CD4-positive, alpha-beta T cell (primary cell): ENCODE measurements around the gene ZBTB39. TPM values are rescaled to one million over a fixed set of nuclear protein-coding genes. Genes with fewer than 3 reads are reported as not detected.
"Not testable (repeated sequence)": the region's sequence is repeated elsewhere in the genome, so short reads cannot be mapped to it uniquely, and the experiment has no call there.

Source experiments
- ATAC-seq: fragments of 200-7000 bp; cut with Tn5 transposase; one replicate; pipeline ENCODE4 v1.10.0; 2022; ENCODE audit warnings: mild to moderate bottlenecking; ENCODE audit not compliant: poor library complexity
- CTCF ChIA-PET: fragments of 350-600 bp; sonication (Branson Sonifier 250); formaldehyde crosslinking; loops from one replicate; lab custom pipeline; 2021; ENCODE audit warnings: antibody characterized with exemption, inconsistent platforms; lab: Charles Lee
- POLR2A ChIA-PET: fragments of 350-600 bp; sonication (Branson Sonifier 250); formaldehyde crosslinking; loops from one replicate; lab custom pipeline; 2021; ENCODE audit warnings: antibody characterized with exemption, inconsistent platforms; lab: Charles Lee
- DNase-seq, 14 experiments: peaks; one replicate each; pipeline ENCODE4 v3.0.0-alpha.2; 2013 to 2020; ENCODE audit warnings: mixed read lengths in 2 of 14
- H3K27ac ChIP-seq, 2 donors: one replicate each; pipeline versions ENCODE4 v1.5.1 to v1.7.0; 2013; ENCODE audit warnings: low read length in 2 of 2, low read depth in 1 of 2, mild to moderate bottlenecking in 1 of 2
- H3K27me3 ChIP-seq, 2 experiments: 1 replicate in 1 of 2; 2 replicates in 1 of 2; pipeline versions ENCODE4 v1.6.1 to v1.7.0; 2013; ENCODE audit warnings: low read length in 2 of 2, control low read depth in 1 of 2, mild to moderate bottlenecking in 1 of 2, moderate library complexity in 1 of 2; ENCODE audit not compliant: insufficient read depth in 2 of 2, control insufficient read depth in 1 of 2
- H3K36me3 ChIP-seq: one replicate; pipeline ENCODE4 v1.6.1; 2013; ENCODE audit warnings: low read length, control low read depth; ENCODE audit not compliant: insufficient read depth
- H3K4me1 ChIP-seq: one replicate; pipeline ENCODE4 v1.6.1; 2013; ENCODE audit warnings: low read length, control low read depth; ENCODE audit not compliant: insufficient read depth
- H3K4me3 ChIP-seq: one replicate; pipeline ENCODE4 v1.5.1; 2013; ENCODE audit warnings: mild to moderate bottlenecking, low read length, moderate library complexity
- H3K9me3 ChIP-seq, 2 experiments: 1 replicate in 1 of 2; 2 replicates in 1 of 2; pipeline versions ENCODE4 v1.6.1 to v1.7.0; 2013; ENCODE audit warnings: low read length in 2 of 2, mild to moderate bottlenecking in 2 of 2, control low read depth in 1 of 2, moderate library complexity in 1 of 2; ENCODE audit not compliant: control insufficient read depth in 1 of 2, insufficient read depth in 1 of 2
- H3K27ac Mint-ChIP-seq: one replicate; pipeline ENCODE4 v1.8.0; 2020; ENCODE audit warnings: mixed read lengths
- H3K27me3 Mint-ChIP-seq: one replicate; pipeline ENCODE4 v1.8.0; 2021; ENCODE audit warnings: mixed read lengths
- H3K36me3 Mint-ChIP-seq: one replicate; pipeline ENCODE4 v1.8.0; 2021; ENCODE audit warnings: low read depth, mixed read lengths
- H3K4me1 Mint-ChIP-seq: one replicate; pipeline ENCODE4 v1.8.0; 2021; ENCODE audit warnings: low read depth, mixed read lengths
- H3K4me3 Mint-ChIP-seq: one replicate; pipeline ENCODE4 v1.8.0; 2020; ENCODE audit warnings: mild to moderate bottlenecking, mixed read lengths
- H3K9me3 Mint-ChIP-seq: one replicate; pipeline ENCODE4 v1.8.0; 2020; ENCODE audit warnings: mixed read lengths
- CTCF ChIP-seq: fragments of 200-600 bp; IDR thresholded peaks from one replicate; pipeline ENCODE4 v1.8.0; 2022; ENCODE audit warnings: antibody characterized with exemption, mild to moderate bottlenecking
- intact Hi-C, 2 experiments: fragments of 100-400 bp; cut with DNase I in 1 of 2; cut with micrococcal nuclease in 1 of 2; formaldehyde crosslinking; loops; one replicate each; pipeline versions ENCODE4 v1.15.1 to v1.9.0; 2023 to 2025; cut with DNase I, micrococcal nuclease
- polyA plus RNA-seq, 2 donors: library from polyadenylated mRNA; unstranded; fragments of 120-200 nt; gene quantifications; one replicate each; pipeline ENCODE4 v1.2.1, GENCODE V29; 2013
- total RNA-seq, 174 experiments: library from RNA in 2 of 174; stranded (reverse) in 2 of 174; gene quantifications; one replicate each; pipeline ENCODE4 v1.2.3 and lab custom pipeline; 2021 to 2026

Gene ZBTB39
- total RNA-seq (1 to 10 TPM; 6.9 to 8.0 TPM), total RNA-seq (lab: John Stamatoyannopoulos, UW) (13.9 to 52.5 (median 31.9) reads per million in 172 experiments)
- polyA plus RNA-seq (2013, experiment 1 of 2), result 5.9 TPM
- 5.7 TPM for polyA plus RNA-seq (2013, experiment 2 of 2)

- H3K4me1 ChIP-seq, result peaks cover 51% of the 10 kb centered on the region
- ChIA-PET CTCF (interaction anchor here (0.6 to 1.5 kb wide), 5 partner anchors 11 to 247 kb away, joined by 3 to 7 read pairs (median 3); no protein-coding TSS in a partner anchor), POLR2A (interaction anchor here (1.2 to 2.2 kb wide), 6 partner anchors 25 to 281 kb away, joined by 3 to 15 read pairs (median 4); partner anchors contain the start of gene STAT6)
- Mint-ChIP-seq H3K4me1 (peaks cover 66% of the 10 kb centered on the region), H3K27ac (peak within 1 kb of the TSS; percentile 81), H3K36me3 (peaks cover 48% of the 10 kb centered on the region), H3K9me3 (no peaks in the 10 kb centered on the region), H3K4me3 (peak within 1 kb of the TSS; percentile 93), H3K27me3 (no peaks in the 10 kb centered on the region)
- peak; percentile 49 for TF ChIP-seq CTCF
- no peaks in the 10 kb centered on the region for H3K9me3 ChIP-seq
- peaks cover 28% of the 10 kb centered on the region for H3K36me3 ChIP-seq
- H3K27ac ChIP-seq, result peak within 1 kb of the TSS; percentile 33 to 47
- peak; percentile 32 to 90 (median 60) for DNase-seq
- H3K4me3 ChIP-seq, result peak within 1 kb of the TSS; percentile 76
- no peaks in the 10 kb centered on the region for H3K27me3 ChIP-seq
- intact Hi-C loops, result loop anchor here (5.0 kb wide), 2 partner anchors 176 to 249 kb away; no protein-coding TSS in a partner anchor
- ATAC-seq, result peak; percentile 74
Measured at GRCh38 chr12:57005980-57006808, at the start of gene ZBTB39. Gene ZBTB39, minus strand, starts transcription at chr12:57006546. Its CDS starts 1,629 bp downstream, at chr12:57004917.

- Mint-ChIP-seq H3K36me3 (peaks cover 44% of the 10 kb centered on the region), H3K27me3 (no peaks in the 10 kb centered on the region), H3K4me3 (no peak overlapping the region), H3K27ac (no peak overlapping the region), H3K4me1 (peaks cover 2% of the 10 kb centered on the region), H3K9me3 (no peaks in the 10 kb centered on the region)
- H3K27me3 ChIP-seq, result no peaks in the 10 kb centered on the region
- peak in 2 of 14 experiments; percentile 37 to 50 for DNase-seq
- no peaks in the 10 kb centered on the region for H3K4me1 ChIP-seq
- ChIA-PET POLR2A (no interaction called here), CTCF (interaction anchor here (0.8 kb wide), 1 partner anchor 14 kb away, joined by 3 read pairs; no protein-coding TSS in a partner anchor)
- no peaks in the 10 kb centered on the region for H3K9me3 ChIP-seq
- intact Hi-C loops, result no loop called here
- no peak for ATAC-seq
- no peak overlapping the region for H3K4me3 ChIP-seq
- H3K27ac ChIP-seq, result no peak overlapping the region
- peaks cover 29% of the 10 kb centered on the region for H3K36me3 ChIP-seq
- no peak for TF ChIP-seq CTCF
Measured at GRCh38 chr12:57055824-57056223, 49.5 kb upstream of the ZBTB39 start.

- H3K4me3 ChIP-seq, DNase-seq, intact Hi-C loops, H3K27me3 Mint-ChIP-seq, CTCF ChIA-PET, H3K27ac Mint-ChIP-seq, H3K4me1 ChIP-seq, POLR2A ChIA-PET, H3K4me1 Mint-ChIP-seq, ATAC-seq, H3K9me3 Mint-ChIP-seq, H3K9me3 ChIP-seq, H3K27me3 ChIP-seq, H3K4me3 Mint-ChIP-seq, H3K27ac ChIP-seq: not testable (repeated sequence)
- peaks cover 14% of the 10 kb centered on the region for H3K36me3 ChIP-seq
- peaks cover 26% of the 10 kb centered on the region for H3K36me3 Mint-ChIP-seq
Measured at GRCh38 chr12:57053901-57054300, 47.6 kb upstream of the ZBTB39 start.

- ATAC-seq, H3K4me1 ChIP-seq, H3K27me3 ChIP-seq, CTCF ChIA-PET, H3K27ac ChIP-seq, H3K4me3 Mint-ChIP-seq, H3K4me3 ChIP-seq, H3K9me3 Mint-ChIP-seq, intact Hi-C loops, H3K36me3 ChIP-seq, H3K4me1 Mint-ChIP-seq, DNase-seq, POLR2A ChIA-PET, H3K27ac Mint-ChIP-seq, H3K9me3 ChIP-seq, H3K27me3 Mint-ChIP-seq: not testable (repeated sequence)
- H3K36me3 Mint-ChIP-seq, result peaks cover 18% of the 10 kb centered on the region
Measured at GRCh38 chr12:57053146-57053545, 46.8 kb upstream of the ZBTB39 start.
